Mononuclear cell (primary cell): ENCODE results near the gene CD38. TPM values are rescaled to one million over a fixed set of nuclear protein-coding genes. Genes with fewer than 3 reads are reported as not detected.

ENCODE experiments used
- total RNA-seq: library from RNA; depleted of rRNA; stranded (reverse); fragments of >200 nt; gene quantifications from one replicate; pipeline ENCODE4 v1.2.3, GENCODE V29; 2012

CD38 gene
- total RNA-seq, 1 donor = 7.5 TPM

Other genes with a start within 250 kb of the CD38 start
- 245 TPM for gene FBXL5, start 123.0 kb upstream of the CD38 start, total RNA-seq
- 30.1 TPM for gene FAM200B, start 96.5 kb upstream of the CD38 start, total RNA-seq
- 76.4 TPM for gene BST1, start 75.3 kb upstream of the CD38 start, total RNA-seq
- gene FGFBP1, start 160.4 kb downstream of the CD38 start, total RNA-seq = not detected
- gene FGFBP2, start 184.8 kb downstream of the CD38 start, total RNA-seq = 84.5 TPM